CD14-positive monocyte (primary cell): Measurements from ENCODE around the gene MTMR6. TPM values are rescaled to one million over a fixed set of nuclear protein-coding genes. Genes with fewer than 3 reads are reported as not detected.

Source experiments
- DNase-seq, 3 donors: peaks; one replicate each; pipeline ENCODE4 v3.0.0-alpha.2; 2011 to 2022
- H2AFZ ChIP-seq: 2 replicates; pipeline ENCODE4 v1.6.0; 2012; ENCODE audit warnings: mild to moderate bottlenecking, low read depth, low read length, inconsistent platforms; ENCODE audit not compliant: insufficient read depth, poor library complexity, severe bottlenecking
- H3K27ac ChIP-seq, 2 donors: 1 replicate in 1 of 2; 2 replicates in 1 of 2; pipeline ENCODE4 v1.5.1; 2012 to 2013; ENCODE audit warnings: low read length in 2 of 2, control low read depth in 1 of 2, inconsistent platforms in 1 of 2, low read depth in 1 of 2, mild to moderate bottlenecking in 1 of 2
- H3K27me3 ChIP-seq, 2 donors: one replicate each; pipeline versions ENCODE4 v1.6.0 to v1.6.1; 2011 to 2013; ENCODE audit warnings: low read length in 2 of 2; ENCODE audit not compliant: control insufficient read depth in 2 of 2, insufficient read depth in 2 of 2
- H3K36me3 ChIP-seq, 2 donors: replicated peaks in 1 of 2; 1 replicate in 1 of 2; 2 replicates in 1 of 2; pipeline versions ENCODE4 v1.5.1 to v1.6.1; 2012 to 2013; ENCODE audit warnings: low read length in 2 of 2, control low read depth in 1 of 2, inconsistent platforms in 1 of 2, mild to moderate bottlenecking in 1 of 2; ENCODE audit not compliant: insufficient read depth in 2 of 2, control insufficient read depth in 1 of 2
- H3K4me1 ChIP-seq, 2 donors: 1 replicate in 1 of 2; 2 replicates in 1 of 2; pipeline versions ENCODE4 v1.5.1 to v1.6.1; 2012 to 2013; ENCODE audit warnings: low read length in 2 of 2, control low read depth in 1 of 2, inconsistent platforms in 1 of 2, mild to moderate bottlenecking in 1 of 2, moderate library complexity in 1 of 2; ENCODE audit not compliant: insufficient read depth in 2 of 2, control insufficient read depth in 1 of 2
- H3K4me2 ChIP-seq: replicated peaks from 2 replicates; pipeline ENCODE3; 2012; ENCODE audit warnings: low read length, moderate library complexity, mild to moderate bottlenecking; ENCODE audit not compliant: poor library complexity, severe bottlenecking; ENCODE audit errors: extremely low read depth
- H3K4me3 ChIP-seq, 3 experiments: fragments of 200-600 bp in 1 of 3; sonication (generic) in 1 of 3; replicated peaks in 1 of 3; 1 replicate in 2 of 3; 2 replicates in 1 of 3; pipeline ENCODE4 v1.5.1; 2011 to 2013; ENCODE audit warnings: low read length in 3 of 3, mild to moderate bottlenecking in 3 of 3, control low read depth in 2 of 3, low read depth in 2 of 3, inconsistent platforms in 1 of 3, moderate library complexity in 1 of 3
- H3K79me2 ChIP-seq: 2 replicates; pipeline ENCODE4 v1.6.0; 2012; ENCODE audit warnings: mild to moderate bottlenecking, control low read depth, inconsistent platforms, low read length, moderate library complexity; ENCODE audit not compliant: insufficient read depth
- H3K9ac ChIP-seq: 2 replicates; pipeline ENCODE4 v1.6.0; 2017; ENCODE audit warnings: low read length, mild to moderate bottlenecking; ENCODE audit not compliant: insufficient read depth, poor library complexity, severe bottlenecking
- H3K9me3 ChIP-seq, 2 donors: replicated peaks in 1 of 2; 1 replicate in 1 of 2; 2 replicates in 1 of 2; pipeline versions ENCODE4 v1.5.1 to v1.6.1; 2012 to 2013; ENCODE audit warnings: low read length in 2 of 2, control low read depth in 1 of 2; ENCODE audit not compliant: control insufficient read depth in 1 of 2, insufficient read depth in 1 of 2
- H4K20me1 ChIP-seq: 2 replicates; pipeline ENCODE4 v1.6.0; 2012; ENCODE audit warnings: mild to moderate bottlenecking, low read length, control low read depth, moderate library complexity; ENCODE audit not compliant: insufficient read depth
- H3K27ac Mint-ChIP-seq, 7 donors: one replicate each; pipeline ENCODE4 v1.8.0; 2020; ENCODE audit warnings: mild to moderate bottlenecking in 7 of 7, mixed read lengths in 7 of 7, moderate library complexity in 6 of 7, inconsistent platforms in 2 of 7
- H3K27me3 Mint-ChIP-seq, 3 donors: one replicate each; pipeline ENCODE4 v1.8.0; 2021 to 2022; ENCODE audit warnings: low read depth in 3 of 3, mild to moderate bottlenecking in 3 of 3, mixed read lengths in 3 of 3, moderate library complexity in 3 of 3, inconsistent platforms in 1 of 3
- H3K36me3 Mint-ChIP-seq, 2 donors: one replicate each; pipeline ENCODE4 v1.8.0; 2020; ENCODE audit warnings: mixed read lengths in 2 of 2, inconsistent platforms in 1 of 2, mild to moderate bottlenecking in 1 of 2
- H3K4me1 Mint-ChIP-seq: one replicate; pipeline ENCODE4 v1.8.0; 2020; ENCODE audit warnings: mild to moderate bottlenecking, mixed read lengths
- H3K4me3 Mint-ChIP-seq, 2 donors: one replicate each; pipeline ENCODE4 v1.8.0; 2020; ENCODE audit warnings: mild to moderate bottlenecking in 2 of 2, mixed read lengths in 2 of 2, moderate library complexity in 1 of 2
- H3K9me3 Mint-ChIP-seq, 7 donors: one replicate each; pipeline ENCODE4 v1.8.0; 2020 to 2022; ENCODE audit warnings: mixed read lengths in 7 of 7, mild to moderate bottlenecking in 6 of 7, moderate library complexity in 6 of 7, inconsistent platforms in 2 of 7
- WGBS: methylation state at CpG from one replicate; pipeline ENCODE4 v1.1.5; 2013; ENCODE audit warnings: missing lambda C conversion rate; ENCODE audit not compliant: insufficient coverage; 5-methylcytosine and 5-hydroxymethylcytosine counted together
- intact Hi-C, 2 donors: fragments of 100-400 bp; cut with micrococcal nuclease; formaldehyde crosslinking; loops; one replicate each; pipeline versions ENCODE4 v1.15.0 to v1.15.1; 2023
- polyA plus RNA-seq, 3 donors: library from polyadenylated mRNA; depleted of rRNA in 1 of 3; unstranded in 2 of 3; stranded (reverse) in 1 of 3; fragments of 300-500 nt in 2 of 3; fragments of >200 nt in 1 of 3; fragmentation: Illumina TruSeq in 2 of 3; gene quantifications; 1 replicate in 2 of 3; 2 replicates in 1 of 3; pipeline ENCODE4 v1.2.3, GENCODE V29; 2012 to 2021
- TF ChIP-seq, protein P1 (sequence below): fragments of 200-600 bp; IDR thresholded peaks from one replicate; pipeline ENCODE4 v1.8.0; 2022; ENCODE audit warnings: antibody characterized with exemption, mild to moderate bottlenecking

MTMR6 gene
- polyA plus RNA-seq, 3 donors = 7.4 to 31.9 (median 24.4) TPM

DNA sequence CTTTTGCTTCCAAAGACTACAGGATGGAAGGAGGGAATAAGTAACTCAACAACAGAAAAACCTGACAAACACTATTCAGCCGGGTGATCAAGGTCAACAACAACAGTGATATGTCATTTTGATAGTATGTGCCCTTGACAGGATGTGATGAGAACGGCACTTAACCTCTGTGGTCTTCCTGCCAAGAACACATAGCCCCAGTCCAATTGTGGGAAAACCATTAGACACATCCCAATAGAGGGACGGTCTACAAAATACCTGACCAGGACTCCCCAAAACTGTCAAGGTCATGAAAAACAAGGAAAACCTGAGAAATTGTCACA is 72.1 kb downstream of the MTMR6 start:
- H3K36me3 Mint-ChIP-seq = no peaks in the 10 kb centered on the region
- TF ChIP-seq, protein P1, sequence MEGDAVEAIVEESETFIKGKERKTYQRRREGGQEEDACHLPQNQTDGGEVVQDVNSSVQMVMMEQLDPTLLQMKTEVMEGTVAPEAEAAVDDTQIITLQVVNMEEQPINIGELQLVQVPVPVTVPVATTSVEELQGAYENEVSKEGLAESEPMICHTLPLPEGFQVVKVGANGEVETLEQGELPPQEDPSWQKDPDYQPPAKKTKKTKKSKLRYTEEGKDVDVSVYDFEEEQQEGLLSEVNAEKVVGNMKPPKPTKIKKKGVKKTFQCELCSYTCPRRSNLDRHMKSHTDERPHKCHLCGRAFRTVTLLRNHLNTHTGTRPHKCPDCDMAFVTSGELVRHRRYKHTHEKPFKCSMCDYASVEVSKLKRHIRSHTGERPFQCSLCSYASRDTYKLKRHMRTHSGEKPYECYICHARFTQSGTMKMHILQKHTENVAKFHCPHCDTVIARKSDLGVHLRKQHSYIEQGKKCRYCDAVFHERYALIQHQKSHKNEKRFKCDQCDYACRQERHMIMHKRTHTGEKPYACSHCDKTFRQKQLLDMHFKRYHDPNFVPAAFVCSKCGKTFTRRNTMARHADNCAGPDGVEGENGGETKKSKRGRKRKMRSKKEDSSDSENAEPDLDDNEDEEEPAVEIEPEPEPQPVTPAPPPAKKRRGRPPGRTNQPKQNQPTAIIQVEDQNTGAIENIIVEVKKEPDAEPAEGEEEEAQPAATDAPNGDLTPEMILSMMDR = no peak
- Histone ChIP-seq H3K36me3 (no peaks in the 10 kb centered on the region), H3K4me1 (peaks cover 24 to 27% of the 10 kb centered on the region in 2 donors), H3K27me3 (peaks cover 0 to 2% of the 10 kb centered on the region in 2 donors), H3K79me2 (no peaks in the 10 kb centered on the region), H3K4me2 (no peak overlapping the region), H3K27ac (no peak overlapping the region), H3K4me3 (no peak overlapping the region), H2AFZ (no peak overlapping the region), H4K20me1 (no peaks in the 10 kb centered on the region), H3K9ac (no peak overlapping the region), H3K9me3 (no peaks in the 10 kb centered on the region)
- H3K9me3 Mint-ChIP-seq = no peaks in the 10 kb centered on the region
- peaks cover 27% of the 10 kb centered on the region for H3K4me1 Mint-ChIP-seq
- no CpG with 5 or more reads among the region's 3 CpGs for WGBS
- peaks cover 24 to 27% (median 24%) of the 10 kb centered on the region in 3 donors for H3K27me3 Mint-ChIP-seq
- H3K27ac Mint-ChIP-seq = no peak overlapping the region
- no peak overlapping the region for H3K4me3 Mint-ChIP-seq
- DNase-seq = no peak
- intact Hi-C loops = no loop called here

DNA sequence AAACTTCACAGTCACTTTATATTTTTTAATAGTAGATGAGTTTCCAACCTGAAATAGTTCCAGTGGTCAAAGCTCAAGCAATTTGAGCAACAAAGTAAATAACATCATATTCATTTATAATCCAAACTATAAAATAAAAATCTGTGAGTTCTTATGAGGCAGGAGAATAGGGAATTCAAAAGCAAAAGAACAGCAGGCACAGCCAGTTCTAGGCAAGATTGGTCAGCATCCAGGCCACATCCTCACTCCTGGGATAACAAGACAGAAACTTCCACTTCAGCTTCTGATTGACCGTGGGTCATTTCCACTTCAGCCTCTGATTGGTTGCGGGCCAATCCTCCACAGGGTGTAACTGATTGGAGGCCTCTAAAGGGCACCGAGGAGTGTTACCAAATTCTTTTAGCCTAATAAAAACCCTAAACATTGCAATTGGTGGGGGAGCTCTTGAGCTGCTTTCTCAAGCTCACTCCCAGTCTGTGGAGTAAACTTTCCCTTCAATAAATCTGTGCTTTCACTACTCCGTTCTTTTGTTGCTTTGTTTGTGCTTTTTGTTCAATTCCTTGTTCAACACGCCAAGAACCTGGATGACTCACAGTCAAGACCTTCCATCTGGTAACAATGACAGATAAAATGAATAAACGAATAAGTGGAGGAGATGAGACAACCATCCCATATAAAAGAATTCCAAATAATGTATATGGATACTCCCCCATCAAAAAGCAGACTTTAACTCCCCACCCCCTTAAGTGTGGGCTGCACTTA is 72.6 kb downstream of the MTMR6 start:
- no peaks in the 10 kb centered on the region for H3K36me3 Mint-ChIP-seq
- TF ChIP-seq, protein P1 = no peak
- Histone ChIP-seq H3K4me2 (no peak overlapping the region), H3K4me3 (no peak overlapping the region), H3K27me3 (peaks cover 0 to 2% of the 10 kb centered on the region in 2 donors), H3K36me3 (no peaks in the 10 kb centered on the region), H4K20me1 (no peaks in the 10 kb centered on the region), H3K4me1 (peaks cover 18 to 21% of the 10 kb centered on the region in 2 donors), H3K79me2 (no peaks in the 10 kb centered on the region), H2AFZ (no peak overlapping the region), H3K27ac (no peak overlapping the region), H3K9me3 (no peaks in the 10 kb centered on the region), H3K9ac (no peak overlapping the region)
- peaks cover 24 to 29% (median 24%) of the 10 kb centered on the region in 3 donors for H3K27me3 Mint-ChIP-seq
- 80% methylated on average over 1 of the region's 6 CpGs for WGBS
- H3K27ac Mint-ChIP-seq = no peak overlapping the region
- intact Hi-C loops = no loop called here
- DNase-seq = no peak
- no peak overlapping the region for H3K4me3 Mint-ChIP-seq
- no peaks in the 10 kb centered on the region for H3K9me3 Mint-ChIP-seq
- H3K4me1 Mint-ChIP-seq = peaks cover 21% of the 10 kb centered on the region
